WTC11 (cell line): Measurements from ENCODE around the gene RSPH3. TPM values are rescaled to one million over a fixed set of nuclear protein-coding genes. Genes with fewer than 3 reads are reported as not detected.

Experiments used
- ATAC-seq: fragments of 200-7000 bp; cut with Tn5 transposase; 2 replicates; pipeline ENCODE4 v1.10.0; 2021; ENCODE audit warnings: mild to moderate bottlenecking, moderate library complexity
- CTCF ChIA-PET: fragments of 300-600 bp; sonication (Branson Sonifier 250); formaldehyde crosslinking; loops from one replicate; lab custom pipeline; 2021; ENCODE audit warnings: antibody characterized with exemption; lab: Charles Lee
- POLR2A ChIA-PET: fragments of 350-600 bp; sonication (Branson Sonifier 250); formaldehyde crosslinking; loops from one replicate; lab custom pipeline; 2021; ENCODE audit warnings: antibody characterized with exemption; lab: Charles Lee
- DNase-seq: peaks from one replicate; pipeline ENCODE4 v3.0.0; 2021; ENCODE audit warnings: low spot score
- H3K27ac Mint-ChIP-seq: 2 replicates; pipeline ENCODE4 v1.8.0; 2021; ENCODE audit warnings: mixed read lengths
- H3K27me3 Mint-ChIP-seq: 2 replicates; pipeline ENCODE4 v1.8.0; 2021; ENCODE audit warnings: low read depth, mild to moderate bottlenecking, moderate library complexity, mixed read lengths
- H3K36me3 Mint-ChIP-seq: 2 replicates; pipeline ENCODE4 v1.8.0; 2021; ENCODE audit warnings: mixed read lengths
- H3K4me1 Mint-ChIP-seq: 2 replicates; pipeline ENCODE4 v1.8.0; 2022; ENCODE audit warnings: mixed read lengths
- H3K4me3 Mint-ChIP-seq: 2 replicates; pipeline ENCODE4 v1.8.0; 2021; ENCODE audit warnings: mild to moderate bottlenecking, moderate library complexity, mixed read lengths
- H3K9me3 Mint-ChIP-seq: 2 replicates; pipeline ENCODE4 v1.8.0; 2021; ENCODE audit warnings: mixed read lengths
- CREB1 ChIP-seq: sonication (generic); formaldehyde crosslinking; IDR thresholded peaks from 2 replicates; pipeline ENCODE4 v1.8.0; 2023; ENCODE audit warnings: mild to moderate bottlenecking, missing genetic modification reagents
- CREM ChIP-seq: sonication (generic); formaldehyde crosslinking; IDR thresholded peaks from 2 replicates; pipeline ENCODE4 v1.8.1; 2022; ENCODE audit warnings: mild to moderate bottlenecking, missing genetic modification reagents, moderate library complexity
- FOXP4 ChIP-seq: sonication (generic); formaldehyde crosslinking; IDR thresholded peaks from 2 replicates; pipeline ENCODE4 v1.8.0; 2022; ENCODE audit warnings: mild to moderate bottlenecking, missing genetic modification reagents
- GRHL2 ChIP-seq: fragments of 250-450 bp; sonication (Bioruptor Pico); IDR thresholded peaks from 2 replicates; pipeline ENCODE4 v1.8.0; 2022; ENCODE audit warnings: mild to moderate bottlenecking, moderate library complexity; ENCODE audit not compliant: insufficient replicate concordance, severe bottlenecking
- HMGA2 ChIP-seq: fragments of 250-450 bp; sonication (Bioruptor Pico); IDR thresholded peaks from 2 replicates; pipeline ENCODE4 v1.4.0; 2021; ENCODE audit warnings: mild to moderate bottlenecking, moderate library complexity
- JAZF1 ChIP-seq: fragments of 250-450 bp; sonication (Bioruptor Pico); IDR thresholded peaks from 2 replicates; pipeline ENCODE4 v1.9.0; 2021; ENCODE audit warnings: moderate library complexity, mild to moderate bottlenecking, inconsistent platforms
- SMAD3 ChIP-seq: sonication (generic); formaldehyde crosslinking; IDR thresholded peaks from 2 replicates; pipeline ENCODE4 v1.8.0; 2022; ENCODE audit warnings: missing genetic modification reagents, mild to moderate bottlenecking, borderline replicate concordance
- SOX15 ChIP-seq: fragments of 250-450 bp; sonication (Bioruptor Pico); IDR thresholded peaks from 2 replicates; pipeline ENCODE4 v1.9.0; 2021; ENCODE audit warnings: mild to moderate bottlenecking
- USF1 ChIP-seq: sonication (generic); formaldehyde crosslinking; IDR thresholded peaks from 2 replicates; pipeline ENCODE4 v1.8.0; 2022; ENCODE audit warnings: mild to moderate bottlenecking, missing genetic modification reagents
- ZNF396 ChIP-seq: fragments of 250-450 bp; sonication (Bioruptor Pico); IDR thresholded peaks from 2 replicates; pipeline ENCODE4 v1.8.0; 2021; ENCODE audit warnings: mild to moderate bottlenecking, moderate library complexity, borderline replicate concordance
- ZNF423 ChIP-seq: fragments of 250-450 bp; sonication (Bioruptor Pico); IDR thresholded peaks from 2 replicates; pipeline ENCODE4 v2.1.2; 2022; ENCODE audit warnings: mild to moderate bottlenecking, moderate library complexity
- total RNA-seq: library from RNA; stranded (reverse); gene quantifications from 3 replicates; pipeline ENCODE4 v1.2.3, GENCODE V29; 2021
- TF ChIP-seq, protein P1 (sequence below): sonication (generic); formaldehyde crosslinking; IDR thresholded peaks from 2 replicates; pipeline ENCODE4 v1.8.1; 2022; ENCODE audit warnings: missing genetic modification reagents, borderline replicate concordance
- TF ChIP-seq, protein P2 (sequence below): fragments of 250-450 bp; sonication (Bioruptor Pico); IDR thresholded peaks from 2 replicates; pipeline ENCODE4 v2.1.2; 2022; ENCODE audit warnings: mild to moderate bottlenecking, moderate library complexity
- TF ChIP-seq, protein P3 (sequence below): sonication (generic); formaldehyde crosslinking; IDR thresholded peaks from 2 replicates; pipeline ENCODE4 v1.8.0; 2022; ENCODE audit warnings: mild to moderate bottlenecking, missing genetic modification reagents

The RSPH3 gene
- total RNA-seq, 1 experiment from 2014 or later, result 3.2 TPM

- Mint-ChIP-seq H3K9me3 (peaks cover 11% of the 10 kb centered on the region), H3K36me3 (peaks cover 4% of the 10 kb centered on the region), H3K4me1 (peaks cover 26% of the 10 kb centered on the region), H3K27me3 (peaks cover 13% of the 10 kb centered on the region), H3K27ac (no peak overlapping the region), H3K4me3 (no peak overlapping the region)
- ATAC-seq (no peak), DNase-seq (no peak)
- POLR2A ChIA-PET, result no interaction called here
- TF ChIP-seq JAZF1 (CRISPR knock-in tag) (no peak), FOXP4 (no peak), GRHL2 (no peak), ZNF423 (CRISPR knock-in tag) (no peak), SMAD3 (no peak)
- TF ChIP-seq, protein P1, sequence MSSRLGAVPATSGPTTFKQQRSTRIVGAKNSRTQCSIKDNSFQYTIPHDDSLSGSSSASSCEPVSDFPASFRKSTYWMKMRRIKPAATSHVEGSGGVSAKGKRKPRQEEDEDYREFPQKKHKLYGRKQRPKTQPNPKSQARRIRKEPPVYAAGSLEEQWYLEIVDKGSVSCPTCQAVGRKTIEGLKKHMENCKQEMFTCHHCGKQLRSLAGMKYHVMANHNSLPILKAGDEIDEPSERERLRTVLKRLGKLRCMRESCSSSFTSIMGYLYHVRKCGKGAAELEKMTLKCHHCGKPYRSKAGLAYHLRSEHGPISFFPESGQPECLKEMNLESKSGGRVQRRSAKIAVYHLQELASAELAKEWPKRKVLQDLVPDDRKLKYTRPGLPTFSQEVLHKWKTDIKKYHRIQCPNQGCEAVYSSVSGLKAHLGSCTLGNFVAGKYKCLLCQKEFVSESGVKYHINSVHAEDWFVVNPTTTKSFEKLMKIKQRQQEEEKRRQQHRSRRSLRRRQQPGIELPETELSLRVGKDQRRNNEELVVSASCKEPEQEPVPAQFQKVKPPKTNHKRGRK (CRISPR knock-in tag), result no peak
- CTCF ChIA-PET, result no interaction called here
These were observed 57.7 kb downstream of the RSPH3 start for GRCh38 chr6:158942349-158942748.

GRCh38 chr6:158941246-158941645 lies 58.8 kb downstream of the RSPH3 start:
- no peak overlapping the region for H3K27ac Mint-ChIP-seq
- peaks cover 26% of the 10 kb centered on the region for H3K4me1 Mint-ChIP-seq
- peaks cover 11% of the 10 kb centered on the region for H3K9me3 Mint-ChIP-seq
- no peak for ATAC-seq
- TF ChIP-seq USF1 (no peak), ZNF396 (CRISPR knock-in tag) (no peak), CREM (CRISPR knock-in tag) (no peak), HMGA2 (CRISPR knock-in tag) (no peak), SOX15 (CRISPR knock-in tag) (no peak)
- TF ChIP-seq, protein P2, sequence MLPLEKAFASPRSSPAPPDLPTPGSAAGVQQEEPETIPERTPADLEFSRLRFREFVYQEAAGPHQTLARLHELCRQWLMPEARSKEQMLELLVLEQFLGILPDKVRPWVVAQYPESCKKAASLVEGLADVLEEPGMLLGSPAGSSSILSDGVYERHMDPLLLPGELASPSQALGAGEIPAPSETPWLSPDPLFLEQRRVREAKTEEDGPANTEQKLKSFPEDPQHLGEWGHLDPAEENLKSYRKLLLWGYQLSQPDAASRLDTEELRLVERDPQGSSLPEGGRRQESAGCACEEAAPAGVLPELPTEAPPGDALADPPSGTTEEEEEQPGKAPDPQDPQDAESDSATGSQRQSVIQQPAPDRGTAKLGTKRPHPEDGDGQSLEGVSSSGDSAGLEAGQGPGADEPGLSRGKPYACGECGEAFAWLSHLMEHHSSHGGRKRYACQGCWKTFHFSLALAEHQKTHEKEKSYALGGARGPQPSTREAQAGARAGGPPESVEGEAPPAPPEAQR (CRISPR knock-in tag), result no peak
- peaks cover 4% of the 10 kb centered on the region for H3K36me3 Mint-ChIP-seq
- CTCF ChIA-PET, result no interaction called here
- POLR2A ChIA-PET, result no interaction called here
- no peak for DNase-seq
- peaks cover 13% of the 10 kb centered on the region for H3K27me3 Mint-ChIP-seq
- no peak overlapping the region for H3K4me3 Mint-ChIP-seq

GRCh38 chr6:158939255-158940159 lies 60.5 kb downstream of the RSPH3 start:
- ATAC-seq (peak; percentile 75), DNase-seq (peak; percentile 41)
- H3K4me1 Mint-ChIP-seq, result peaks cover 25% of the 10 kb centered on the region
- POLR2A ChIA-PET, result interaction anchor here (0.6 to 1.4 kb wide), 2 partner anchors 11 to 70 kb away, joined by 3 to 4 read pairs; no protein-coding TSS in a partner anchor
- H3K27me3 Mint-ChIP-seq, result peaks cover 13% of the 10 kb centered on the region
- TF ChIP-seq SOX15 (CRISPR knock-in tag), result no peak
- 0 out of 2 replicates have a peak, but pooled peaks have one; percentile 33 for TF ChIP-seq FOXP4
- TF ChIP-seq, protein P3, sequence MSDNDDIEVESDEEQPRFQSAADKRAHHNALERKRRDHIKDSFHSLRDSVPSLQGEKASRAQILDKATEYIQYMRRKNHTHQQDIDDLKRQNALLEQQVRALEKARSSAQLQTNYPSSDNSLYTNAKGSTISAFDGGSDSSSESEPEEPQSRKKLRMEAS, result 0 out of 2 replicates have a peak, but pooled peaks have one; percentile 36
- TF ChIP-seq CREB1 (CRISPR knock-in tag), result no peak
- peaks cover 4% of the 10 kb centered on the region for H3K36me3 Mint-ChIP-seq
- CTCF ChIA-PET, result interaction anchor here (0.5 to 1.7 kb wide), 4 partner anchors 17 to 694 kb away, joined by 3 to 6 read pairs (median 4); no protein-coding TSS in a partner anchor
- peak overlapping the region; percentile 17; the same call in 1 of the 2 replicates for H3K27ac Mint-ChIP-seq
- peak overlapping the region; percentile 64 for H3K4me3 Mint-ChIP-seq
- peaks cover 11% of the 10 kb centered on the region for H3K9me3 Mint-ChIP-seq
